Chondrocyte (in vitro differentiated cells): ENCODE measurements around the gene GPR156. TPM values are rescaled to one million over a fixed set of nuclear protein-coding genes. Genes with fewer than 3 reads are reported as not detected.

Experiments
- DNase-seq: peaks from one replicate; pipeline ENCODE4 v3.0.0; 2021; ENCODE audit warnings: mixed read lengths, low spot score
- H3K27ac Mint-ChIP-seq: one replicate; pipeline ENCODE4 v1.8.0; 2021; ENCODE audit warnings: mild to moderate bottlenecking, moderate library complexity, mixed read lengths; ENCODE audit not compliant: unreplicated experiment
- H3K27me3 Mint-ChIP-seq: 2 replicates; pipeline ENCODE4 v1.8.0; 2021; ENCODE audit warnings: low read depth, mixed read lengths
- H3K36me3 Mint-ChIP-seq: 2 replicates; pipeline ENCODE4 v1.8.0; 2021; ENCODE audit warnings: low read depth, mixed read lengths
- H3K4me1 Mint-ChIP-seq: 2 replicates; pipeline ENCODE4 v1.8.0; 2021; ENCODE audit warnings: low read depth, mild to moderate bottlenecking, mixed read lengths
- H3K4me3 Mint-ChIP-seq: one replicate; pipeline ENCODE4 v1.8.0; 2021; ENCODE audit warnings: mild to moderate bottlenecking, moderate library complexity, mixed read lengths; ENCODE audit not compliant: unreplicated experiment
- H3K9me3 Mint-ChIP-seq: 2 replicates; pipeline ENCODE4 v1.8.0; 2021; ENCODE audit warnings: low read depth, mixed read lengths
- total RNA-seq: library from RNA; stranded (reverse); gene quantifications from 3 replicates; pipeline ENCODE4 v1.2.1, GENCODE V29; 2021
- TF ChIP-seq, protein P1 (sequence below): fragments of 200-600 bp; sonication (generic); IDR thresholded peaks from 2 replicates; pipeline ENCODE4 v1.5.0; 2021; ENCODE audit warnings: antibody characterized with exemption, mild to moderate bottlenecking, moderate library complexity

GPR156 gene
- total RNA-seq, 1 donor from 2014 or later, result 1.7 TPM

GRCh38 chr3:120192159-120192558, 92.9 kb downstream of the GPR156 start:
- DNase-seq, result no peak
- Mint-ChIP-seq H3K4me3 (no peak overlapping the region), H3K27ac (no peak overlapping the region), H3K9me3 (peaks cover 4% of the 10 kb centered on the region), H3K4me1 (peaks cover 7% of the 10 kb centered on the region), H3K36me3 (peaks cover 2% of the 10 kb centered on the region), H3K27me3 (no peaks in the 10 kb centered on the region)
- TF ChIP-seq, protein P1, sequence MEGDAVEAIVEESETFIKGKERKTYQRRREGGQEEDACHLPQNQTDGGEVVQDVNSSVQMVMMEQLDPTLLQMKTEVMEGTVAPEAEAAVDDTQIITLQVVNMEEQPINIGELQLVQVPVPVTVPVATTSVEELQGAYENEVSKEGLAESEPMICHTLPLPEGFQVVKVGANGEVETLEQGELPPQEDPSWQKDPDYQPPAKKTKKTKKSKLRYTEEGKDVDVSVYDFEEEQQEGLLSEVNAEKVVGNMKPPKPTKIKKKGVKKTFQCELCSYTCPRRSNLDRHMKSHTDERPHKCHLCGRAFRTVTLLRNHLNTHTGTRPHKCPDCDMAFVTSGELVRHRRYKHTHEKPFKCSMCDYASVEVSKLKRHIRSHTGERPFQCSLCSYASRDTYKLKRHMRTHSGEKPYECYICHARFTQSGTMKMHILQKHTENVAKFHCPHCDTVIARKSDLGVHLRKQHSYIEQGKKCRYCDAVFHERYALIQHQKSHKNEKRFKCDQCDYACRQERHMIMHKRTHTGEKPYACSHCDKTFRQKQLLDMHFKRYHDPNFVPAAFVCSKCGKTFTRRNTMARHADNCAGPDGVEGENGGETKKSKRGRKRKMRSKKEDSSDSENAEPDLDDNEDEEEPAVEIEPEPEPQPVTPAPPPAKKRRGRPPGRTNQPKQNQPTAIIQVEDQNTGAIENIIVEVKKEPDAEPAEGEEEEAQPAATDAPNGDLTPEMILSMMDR, result no peak

DNA sequence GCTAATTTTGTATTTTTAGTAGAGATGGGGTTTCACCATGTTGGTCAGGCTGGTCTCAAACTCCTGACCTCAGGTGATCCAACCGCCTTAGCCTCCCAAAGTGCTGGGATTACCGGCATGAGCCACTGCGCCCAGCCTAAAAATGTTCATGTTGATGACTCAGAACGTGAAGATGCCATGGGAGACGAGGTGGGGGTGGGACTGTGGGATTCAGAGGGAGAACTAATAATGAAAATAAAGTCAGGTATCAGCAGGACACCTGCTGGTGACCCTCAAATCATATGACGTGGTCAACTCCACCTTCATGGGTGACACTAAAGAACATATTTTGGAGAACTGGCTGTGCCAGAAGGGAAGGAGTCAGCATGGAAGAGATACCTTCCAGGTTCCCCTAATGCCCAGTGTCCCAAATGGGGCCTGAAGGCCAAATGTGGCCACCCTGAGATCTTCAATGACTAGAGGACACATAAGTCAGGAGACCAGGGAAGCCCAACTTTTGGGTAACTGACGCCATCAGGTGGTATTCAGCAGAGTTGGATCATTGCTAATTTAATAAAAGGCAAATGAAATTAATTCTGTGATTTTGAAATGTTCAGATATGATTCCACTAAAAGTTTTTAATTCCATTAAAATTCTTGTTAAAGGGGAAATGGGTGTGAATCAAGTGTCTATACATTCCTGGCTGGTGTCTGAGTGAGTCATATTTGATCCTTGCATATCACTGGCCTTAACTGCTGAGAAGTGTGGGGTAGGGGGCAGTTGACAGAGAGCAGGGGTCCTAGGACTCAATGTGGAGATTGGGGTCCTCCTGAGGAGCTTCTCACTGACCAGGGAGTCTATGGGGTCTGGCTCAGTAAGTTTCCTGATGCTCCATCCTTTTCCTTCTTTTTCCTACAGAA, 102.2 kb downstream of the GPR156 start:
- Mint-ChIP-seq H3K27ac (peak overlapping the region; percentile 73), H3K27me3 (no peaks in the 10 kb centered on the region), H3K4me3 (no peak overlapping the region), H3K36me3 (no peaks in the 10 kb centered on the region), H3K9me3 (no peaks in the 10 kb centered on the region), H3K4me1 (peaks cover 23% of the 10 kb centered on the region)
- no peak for DNase-seq
- TF ChIP-seq, protein P1, result peak; percentile 79

DNA sequence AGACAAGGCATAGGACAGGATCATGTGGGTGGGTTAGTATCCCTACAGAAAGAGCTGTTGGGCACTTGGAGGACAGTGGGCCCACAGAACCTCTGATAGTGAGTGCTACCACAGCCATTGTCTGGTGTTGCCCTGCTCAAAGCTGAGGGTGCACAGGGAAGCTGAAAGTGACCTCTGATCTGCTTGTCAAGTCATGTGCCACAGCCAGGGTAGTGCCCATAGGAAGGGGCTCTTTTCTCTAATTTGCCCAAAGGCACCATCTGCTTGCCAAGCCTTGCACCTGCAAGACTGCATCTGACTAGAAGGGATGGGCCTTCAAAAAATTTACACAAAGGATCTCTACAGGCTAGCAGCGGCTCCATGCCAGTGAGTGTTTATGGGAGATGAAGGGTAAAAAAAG, 103.4 kb downstream of the GPR156 start:
- Mint-ChIP-seq H3K27me3 (no peaks in the 10 kb centered on the region), H3K9me3 (no peaks in the 10 kb centered on the region), H3K4me3 (no peak overlapping the region), H3K27ac (no peak overlapping the region), H3K36me3 (no peaks in the 10 kb centered on the region), H3K4me1 (peaks cover 30% of the 10 kb centered on the region)
- TF ChIP-seq, protein P1, result peak; percentile 25
- no peak for DNase-seq

DNA sequence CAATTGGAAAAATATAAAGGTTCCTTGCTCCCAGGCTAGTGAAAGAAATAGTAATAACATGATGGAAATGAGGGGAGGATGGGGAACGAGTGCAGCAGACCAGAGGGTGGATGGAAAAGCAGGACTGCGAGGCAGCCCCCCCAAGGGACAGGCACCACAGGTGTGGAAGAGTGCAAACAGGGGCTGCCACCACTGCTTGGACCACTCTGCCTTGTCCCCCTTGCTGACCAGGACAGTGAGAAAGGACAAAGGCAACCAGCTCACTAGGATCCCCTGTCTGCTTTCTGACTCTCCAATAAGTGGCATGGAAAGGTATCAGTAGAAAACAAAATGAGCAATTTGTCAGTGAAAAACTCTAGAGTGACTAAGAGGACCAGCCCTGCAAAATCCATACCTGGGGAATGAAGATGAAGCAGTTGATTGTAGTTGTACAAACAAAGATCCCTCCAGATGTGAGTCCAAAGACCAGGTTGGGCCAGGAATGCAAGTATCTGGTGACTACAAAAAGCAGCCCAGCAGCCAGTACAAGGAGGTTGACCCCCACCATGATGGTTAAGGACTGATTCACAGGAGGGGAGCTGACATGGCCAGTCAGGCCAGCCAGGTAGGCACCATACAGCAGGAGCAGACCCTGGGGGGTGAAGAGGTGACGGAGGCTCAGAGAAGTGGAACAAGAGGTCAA, 104.2 kb downstream of the GPR156 start:
- TF ChIP-seq, protein P1, result no peak
- DNase-seq, result no peak
- no peaks in the 10 kb centered on the region for H3K9me3 Mint-ChIP-seq
- H3K4me3 Mint-ChIP-seq, result no peak overlapping the region
- H3K27ac Mint-ChIP-seq, result no peak overlapping the region
- H3K36me3 Mint-ChIP-seq, result no peaks in the 10 kb centered on the region
- H3K27me3 Mint-ChIP-seq, result no peaks in the 10 kb centered on the region
- peaks cover 34% of the 10 kb centered on the region for H3K4me1 Mint-ChIP-seq

DNA sequence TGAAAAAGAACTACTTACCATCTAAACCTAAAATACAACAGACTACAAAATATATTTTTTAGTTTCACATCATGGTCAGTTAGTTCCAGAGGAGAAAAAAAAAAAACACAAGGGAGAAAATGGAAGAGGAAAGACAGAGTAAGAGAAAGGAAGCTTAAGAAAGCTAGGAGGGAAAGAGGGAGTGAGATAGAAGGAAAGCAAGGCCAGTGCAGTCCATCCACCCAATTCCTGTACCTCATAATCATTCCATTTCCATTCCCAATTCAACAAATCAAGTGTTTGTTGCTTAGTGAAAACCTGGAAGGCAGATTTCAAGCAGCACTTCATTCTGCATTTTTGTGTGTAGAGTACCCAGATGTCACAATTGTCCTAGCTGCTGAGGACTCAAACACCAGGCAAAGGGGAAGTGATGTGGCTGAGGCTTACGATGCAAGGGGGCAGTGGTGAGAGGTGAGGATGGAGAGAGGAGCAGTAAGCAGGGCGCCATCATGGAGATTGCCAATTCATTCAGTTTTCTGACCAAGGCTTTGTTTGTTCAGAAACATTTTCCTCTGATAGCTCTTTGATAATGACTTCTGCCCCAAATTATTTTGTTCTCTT, 107.2 kb downstream of the GPR156 start:
- H3K4me1 Mint-ChIP-seq, result peaks cover 33% of the 10 kb centered on the region
- peak overlapping the region; percentile 57 for H3K4me3 Mint-ChIP-seq
- H3K9me3 Mint-ChIP-seq, result peaks cover 1% of the 10 kb centered on the region
- no peaks in the 10 kb centered on the region for H3K36me3 Mint-ChIP-seq
- TF ChIP-seq, protein P1, result peak; percentile 8
- peak overlapping the region; percentile 92 for H3K27ac Mint-ChIP-seq
- no peaks in the 10 kb centered on the region for H3K27me3 Mint-ChIP-seq
- DNase-seq, result no peak
